Measurements from ENCODE around the gene KIF5A. TPM values are rescaled to one million over a fixed set of nuclear protein-coding genes. Genes with fewer than 3 reads are reported as not detected.
A peak's percentile ranks its signal among the peaks of the same experiment; 100 is the strongest.

Gene KIF5A
- total RNA-seq, 1 donor from 2014 or later, result not detected

DNA sequence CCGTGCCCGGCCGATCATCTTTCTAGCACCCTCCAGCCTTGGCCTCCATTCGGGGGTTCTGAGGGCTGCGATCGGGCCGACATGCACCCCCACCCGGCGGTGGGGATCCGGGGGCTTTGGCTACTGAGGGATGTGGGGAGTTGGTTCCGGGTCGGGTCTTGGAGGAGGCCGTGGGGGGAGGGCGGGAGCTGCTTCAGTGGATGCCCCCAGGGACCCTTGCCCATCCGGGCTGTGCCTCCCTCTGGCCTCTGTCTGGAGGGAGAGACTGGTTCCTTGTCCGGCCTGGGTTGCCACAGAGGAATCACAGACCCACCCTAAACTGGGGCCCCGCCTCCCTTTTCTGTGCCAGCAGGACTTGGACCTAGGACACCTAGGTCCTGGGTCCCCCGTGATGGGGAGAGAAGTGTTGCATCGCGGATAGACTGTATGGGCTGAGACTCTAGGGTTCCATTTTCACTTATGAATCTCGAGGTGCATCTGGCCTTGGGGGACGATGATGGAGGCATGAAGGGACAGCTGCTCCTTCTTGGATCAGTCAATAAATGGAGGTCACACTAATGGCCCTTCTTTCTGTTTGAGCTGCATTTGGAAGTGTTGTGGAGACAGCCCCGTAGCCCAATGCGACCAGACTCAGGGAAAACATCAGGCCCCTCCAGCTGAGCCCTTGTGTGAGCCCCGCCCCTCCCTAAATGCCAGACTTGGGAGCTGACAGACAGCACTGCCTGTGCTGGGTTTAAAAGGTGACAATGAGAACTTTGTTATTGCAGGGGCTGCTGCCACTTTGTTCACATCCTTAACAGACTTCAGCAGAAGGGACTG is 55.4 kb downstream of the KIF5A start:
- DNase-seq (ENCODE audit: low read depth), result peak; percentile 53

DNA sequence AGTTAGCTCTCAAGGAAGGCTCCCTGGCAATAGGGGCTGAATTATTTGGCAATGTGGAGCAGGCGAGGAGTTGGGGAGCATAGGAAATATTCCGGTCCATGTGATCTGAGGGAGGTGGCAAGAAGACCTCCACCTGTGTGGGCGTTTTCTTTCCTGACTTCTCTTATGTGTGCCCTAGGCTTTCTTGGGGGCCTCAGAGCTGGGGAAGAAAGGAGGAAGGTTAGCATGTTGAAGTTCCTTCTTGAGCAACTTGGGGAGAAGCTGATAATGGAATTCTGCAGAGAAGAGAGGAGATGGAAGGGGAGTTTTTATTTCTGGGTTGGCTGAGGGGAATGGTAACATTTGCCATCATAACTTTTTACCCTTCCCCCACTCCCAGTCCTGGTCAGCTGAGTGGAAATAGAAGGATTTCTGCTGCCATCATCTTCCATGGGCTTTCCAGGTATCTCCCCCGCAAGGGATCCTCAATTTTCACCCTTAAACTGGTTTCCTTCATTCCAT is 56.0 kb downstream of the KIF5A start:
- DNase-seq (ENCODE audit: low read depth), result no peak

DNA sequence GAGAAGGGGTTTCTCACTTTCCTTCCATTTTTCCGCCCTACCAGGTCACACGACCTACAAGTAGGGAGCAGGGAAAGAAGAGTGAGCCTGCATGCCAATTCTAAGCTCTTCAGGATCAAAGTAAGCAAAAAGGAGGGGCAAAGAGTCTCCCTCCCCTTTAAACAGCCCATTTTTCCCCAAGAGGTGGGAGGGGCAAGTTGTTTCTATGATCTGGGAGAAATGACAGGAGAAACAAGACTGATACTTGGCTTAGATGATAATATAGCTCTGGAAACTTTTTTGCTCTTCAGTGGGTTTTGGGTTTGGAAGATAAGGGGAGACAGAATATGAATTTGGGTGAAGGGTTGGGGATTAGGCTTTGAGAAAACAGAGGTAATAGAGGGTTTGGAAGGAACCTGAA is 56.6 kb downstream of the KIF5A start:
- no peak for DNase-seq (ENCODE audit: low read depth)

- DNase-seq (ENCODE audit: low read depth), result no peak
Observed at GRCh38 chr12:57606821-57607220, 57.0 kb downstream of the KIF5A start.

GRCh38 chr12:57607958-57608663 is 58.3 kb downstream of the KIF5A start:
- DNase-seq (ENCODE audit: low read depth), result no peak

DNA sequence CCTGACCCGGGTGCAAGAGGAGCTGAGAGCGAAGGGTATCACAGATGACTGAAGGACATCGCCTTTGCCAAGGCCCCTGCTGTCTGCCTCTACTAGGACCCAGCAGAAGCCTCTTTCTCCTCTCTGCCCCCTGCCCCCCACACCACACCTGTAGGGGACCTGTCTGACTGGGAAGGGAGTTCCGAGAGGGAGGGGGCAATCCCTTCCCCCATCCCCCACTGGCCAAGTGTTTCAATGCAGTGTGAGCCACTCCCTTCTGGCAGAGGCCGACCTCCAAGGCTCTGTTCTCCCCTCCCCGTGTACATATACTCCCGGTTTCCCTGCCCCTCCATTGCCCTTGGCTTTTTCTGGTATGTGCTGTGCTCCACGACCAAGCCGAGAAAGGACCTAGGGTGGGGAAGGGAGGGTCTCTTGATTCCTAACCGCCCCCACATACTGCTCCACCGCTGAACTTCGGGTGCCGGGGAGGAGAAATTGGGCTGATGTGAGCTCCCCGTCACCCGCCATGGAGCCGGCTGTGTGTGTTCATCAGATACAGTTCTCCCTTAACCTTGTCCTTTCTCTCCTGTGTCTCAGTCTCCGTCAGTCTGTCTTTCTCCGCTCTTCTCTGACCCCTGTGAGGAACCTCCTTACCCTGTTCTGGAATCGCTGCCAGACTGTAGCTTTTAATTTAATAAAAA is 59.4 kb downstream of the KIF5A start:
- DNase-seq (ENCODE audit: low read depth), result no peak

DNA sequence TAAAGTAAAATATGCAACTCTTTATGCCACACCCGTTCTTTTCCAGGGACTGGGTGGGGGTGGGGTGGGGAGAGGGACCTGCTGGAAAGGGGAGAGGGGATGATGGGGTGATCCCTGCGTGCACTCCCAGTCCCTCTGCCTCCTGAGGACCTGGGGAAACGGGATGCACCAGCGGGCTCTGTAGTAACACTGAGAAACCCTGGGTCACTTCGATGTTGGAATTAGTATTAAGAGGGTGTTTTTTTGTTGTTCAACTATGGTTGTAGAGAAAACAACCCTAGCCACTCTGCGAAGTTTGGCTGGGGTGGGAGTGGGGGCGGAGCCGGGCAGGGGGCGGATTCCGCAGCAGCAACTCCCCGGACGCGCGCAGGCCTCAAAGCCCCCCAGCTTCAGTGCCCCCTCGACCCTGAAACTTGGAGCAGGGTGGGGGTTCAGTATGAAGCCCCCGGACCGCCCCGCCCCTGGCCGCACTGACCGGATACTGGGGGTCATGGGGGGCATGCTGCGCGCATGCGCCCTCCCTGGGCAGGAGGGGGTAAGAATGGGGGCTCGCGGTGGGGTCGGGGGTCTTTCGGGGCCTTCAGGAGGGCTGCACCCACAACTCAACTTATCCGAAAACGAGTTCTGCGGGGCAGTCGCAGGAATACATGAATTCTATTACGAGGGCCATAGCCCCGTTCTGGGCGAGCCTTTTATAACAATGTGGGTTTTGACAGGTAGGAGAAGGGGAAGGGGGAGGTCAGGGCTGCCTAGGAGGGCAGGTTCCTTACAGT is 60.1 kb downstream of the KIF5A start:
- no peak for DNase-seq (ENCODE audit: low read depth)

DNA sequence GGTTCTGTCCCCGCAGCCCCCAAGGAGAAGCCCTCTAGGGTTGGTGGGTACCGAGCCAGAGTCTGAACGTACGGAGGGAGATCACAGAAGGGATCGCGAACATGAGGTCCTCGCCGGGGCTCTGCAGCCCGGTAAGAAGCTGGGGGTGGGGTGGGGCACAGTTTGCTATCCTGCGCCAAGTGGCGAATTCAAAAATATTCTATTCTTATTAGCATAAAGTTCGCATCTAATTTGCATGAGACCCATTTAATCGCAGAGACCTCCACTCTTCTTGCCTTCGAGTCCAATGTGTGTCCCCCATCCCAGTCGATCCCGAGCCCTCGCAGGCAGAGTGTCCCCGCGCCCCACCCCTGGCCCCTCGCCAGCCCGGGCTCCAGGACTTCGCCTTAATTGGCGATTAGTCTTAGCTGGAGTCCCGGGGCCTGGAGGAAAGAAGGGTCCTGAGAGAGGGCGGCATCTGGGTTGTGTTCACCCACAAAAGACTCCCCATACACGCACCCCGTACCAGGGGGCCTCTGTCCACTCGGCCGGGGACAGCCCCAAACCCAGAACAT is 60.8 kb downstream of the KIF5A start:
- no peak for DNase-seq (ENCODE audit: low read depth)

- DNase-seq (ENCODE audit: low read depth), result peak; percentile 50
Observed at GRCh38 chr12:57611108-57611826, 61.4 kb downstream of the KIF5A start, which contains the start of gene ARHGEF25. Gene ARHGEF25 (plus strand): TSS chr12:57611435. CDS start chr12:57611895, 460 bp downstream.

- no peak for DNase-seq (ENCODE audit: low read depth)
Observed at GRCh38 chr12:57611827-57612710, 62.2 kb downstream of the KIF5A start.

DNA sequence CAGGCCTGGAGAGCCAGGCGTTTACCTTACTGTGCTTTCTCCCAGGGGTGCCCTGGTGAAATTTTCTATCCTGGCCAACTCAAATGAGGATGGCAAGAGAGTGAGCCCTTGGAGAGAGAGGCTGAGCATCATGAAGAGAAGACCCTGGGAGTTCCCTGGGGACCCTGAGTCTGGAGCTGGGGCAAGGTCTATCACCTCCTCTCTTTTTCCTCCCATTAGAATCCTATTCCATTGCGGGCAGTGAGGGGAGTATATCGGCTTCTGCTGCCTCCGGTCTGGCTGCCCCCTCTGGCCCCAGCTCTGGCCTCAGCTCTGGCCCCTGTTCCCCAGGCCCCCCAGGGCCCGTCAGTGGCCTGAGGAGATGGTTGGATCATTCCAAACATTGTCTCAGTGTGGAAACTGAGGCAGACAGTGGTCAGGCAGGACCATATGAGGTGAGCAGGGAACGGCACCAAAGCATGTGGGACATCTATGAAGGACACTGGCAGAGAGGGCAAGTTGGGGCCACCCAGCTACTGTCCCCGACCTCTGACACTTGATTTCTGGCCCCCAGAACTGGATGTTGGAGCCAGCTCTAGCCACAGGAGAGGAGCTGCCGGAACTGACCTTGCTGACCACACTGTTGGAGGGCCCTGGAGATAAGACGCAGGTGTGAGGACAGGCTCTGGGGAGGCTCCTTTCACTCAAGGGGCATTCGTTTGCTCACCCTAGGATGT is 63.0 kb downstream of the KIF5A start:
- DNase-seq (ENCODE audit: low read depth), result no peak

DNA sequence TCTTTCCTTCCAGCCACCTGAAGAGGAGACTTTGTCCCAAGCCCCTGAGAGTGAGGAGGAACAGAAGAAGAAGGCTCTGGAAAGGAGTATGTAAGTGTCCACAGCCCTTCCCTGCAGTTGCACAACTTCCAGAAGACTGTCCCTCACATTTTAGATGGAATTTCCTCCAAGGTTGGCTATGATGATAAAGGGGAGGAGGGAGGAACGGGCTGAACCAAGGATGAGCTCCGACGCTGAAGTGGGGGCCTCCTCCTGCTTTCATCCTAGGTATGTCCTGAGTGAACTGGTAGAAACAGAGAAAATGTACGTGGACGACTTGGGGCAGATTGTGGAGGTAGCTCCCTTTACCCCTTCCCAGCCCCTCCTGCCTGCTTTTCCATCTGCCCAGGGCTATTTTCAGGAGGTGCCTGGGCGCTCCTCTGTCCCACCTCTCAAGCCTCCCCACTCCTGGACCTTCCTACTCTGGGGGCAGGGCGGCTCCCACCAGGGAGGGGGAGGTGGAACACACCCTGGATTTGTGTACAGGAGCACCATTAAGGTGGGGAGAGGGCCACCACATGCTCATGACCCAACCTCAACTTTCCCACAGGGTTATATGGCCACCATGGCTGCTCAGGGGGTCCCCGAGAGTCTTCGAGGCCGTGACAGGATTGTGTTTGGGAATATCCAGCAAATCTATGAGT is 63.7 kb downstream of the KIF5A start:
- DNase-seq (ENCODE audit: low read depth), result no peak

DNA sequence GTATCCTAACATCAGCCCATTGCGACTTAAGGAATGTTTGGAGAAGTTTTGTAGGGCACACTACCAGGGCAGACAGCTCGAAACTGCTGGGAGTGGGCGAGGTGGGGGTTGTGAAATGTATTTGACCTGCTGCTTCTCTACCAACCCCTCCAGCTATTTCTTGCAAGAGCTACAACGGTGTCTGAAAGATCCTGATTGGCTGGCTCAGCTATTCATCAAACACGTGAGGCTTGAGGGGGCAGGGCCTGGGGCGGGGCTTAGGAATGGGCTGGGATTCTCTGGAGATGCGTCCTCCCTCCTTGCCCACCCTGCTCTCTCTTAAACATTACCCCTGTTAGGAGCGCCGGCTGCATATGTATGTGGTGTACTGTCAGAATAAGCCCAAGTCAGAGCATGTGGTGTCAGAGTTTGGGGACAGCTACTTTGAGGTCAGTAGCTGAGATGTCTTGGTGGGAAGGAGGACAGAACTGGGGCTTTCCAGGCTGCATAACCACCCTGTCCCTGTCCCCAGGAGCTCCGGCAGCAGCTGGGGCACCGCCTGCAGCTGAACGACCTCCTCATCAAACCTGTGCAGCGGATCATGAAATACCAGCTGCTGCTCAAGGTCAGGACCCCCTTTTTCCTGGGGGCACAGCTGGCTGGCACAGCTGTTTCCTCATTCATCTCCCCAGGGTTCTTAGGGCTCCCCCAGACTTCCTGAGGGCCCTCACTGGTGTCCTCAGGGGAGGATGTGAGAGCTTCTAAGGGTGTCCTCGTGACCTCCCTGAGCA is 64.5 kb downstream of the KIF5A start:
- no peak for DNase-seq (ENCODE audit: low read depth)

DNA sequence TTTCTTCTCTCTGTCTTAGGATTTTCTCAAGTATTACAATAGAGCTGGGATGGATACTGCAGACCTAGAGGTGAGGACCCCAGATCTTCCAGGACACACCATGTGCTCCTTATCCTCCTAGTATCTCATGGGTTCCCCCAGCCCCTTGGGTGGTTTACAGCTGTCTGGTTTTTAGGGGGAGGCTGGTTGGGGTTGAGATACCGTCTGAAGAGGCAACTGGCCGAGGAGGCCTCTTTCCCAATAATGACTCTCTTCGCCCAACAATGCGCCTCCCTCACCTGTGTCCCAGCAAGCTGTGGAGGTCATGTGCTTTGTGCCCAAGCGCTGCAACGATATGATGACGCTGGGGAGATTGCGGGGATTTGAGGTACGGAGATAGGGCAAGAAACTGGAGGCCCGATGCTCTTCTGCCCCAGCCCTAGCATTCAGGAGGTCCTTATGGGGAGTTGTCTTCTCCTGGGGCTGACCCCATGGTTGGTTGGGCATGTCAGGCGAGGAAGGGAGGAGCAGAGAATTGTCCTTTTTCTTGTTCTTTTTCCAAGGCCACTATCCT is 65.2 kb downstream of the KIF5A start:
- no peak for DNase-seq (ENCODE audit: low read depth)

- no peak for DNase-seq (ENCODE audit: low read depth)
Observed at GRCh38 chr12:57615637-57616036, 65.8 kb downstream of the KIF5A start.

- DNase-seq (ENCODE audit: low read depth), result peak; percentile 17
Observed at GRCh38 chr12:57616383-57617101, 66.7 kb downstream of the KIF5A start.

Data from myocyte (in vitro differentiated cells).